ENCODE measurements around the gene CHRNA5.
A peak's percentile ranks its signal among the peaks of the same experiment; 100 is the strongest.
"Not testable (repeated sequence)": the region's sequence is repeated elsewhere in the genome, so short reads cannot be mapped to it uniquely, and the experiment has no call there.

Gene CHRNA5

GRCh38 chr15:78565951-78566774 lies 843 bp downstream of the CHRNA5 start:
- no peak for DNase-seq

- no peak for DNase-seq
Observed at GRCh38 chr15:78567531-78567930, 2.2 kb downstream of the CHRNA5 start.

GRCh38 chr15:78570710-78571109 lies 5.4 kb downstream of the CHRNA5 start:
- DNase-seq, result no peak

- DNase-seq, result no peak
Observed at GRCh38 chr15:78571382-78571781, 6.1 kb downstream of the CHRNA5 start.

GRCh38 chr15:78573416-78573815 lies 8.1 kb downstream of the CHRNA5 start:
- DNase-seq, result no peak

GRCh38 chr15:78574944-78575343 lies 9.6 kb downstream of the CHRNA5 start:
- no peak for DNase-seq

- no peak for DNase-seq
Observed at GRCh38 chr15:78597583-78597982, 32.3 kb downstream of the CHRNA5 start.

GRCh38 chr15:78598348-78598747 lies 33.0 kb downstream of the CHRNA5 start:
- no peak for DNase-seq

GRCh38 chr15:78599189-78599588 lies 33.9 kb downstream of the CHRNA5 start:
- DNase-seq, result no peak

GRCh38 chr15:78603467-78603866 lies 38.1 kb downstream of the CHRNA5 start:
- DNase-seq, result no peak

GRCh38 chr15:78604420-78604819 lies 39.1 kb downstream of the CHRNA5 start:
- DNase-seq, result no peak

GRCh38 chr15:78605201-78605600 lies 39.9 kb downstream of the CHRNA5 start:
- DNase-seq, result no peak

- DNase-seq, result no peak
Observed at GRCh38 chr15:78605680-78606079, 40.4 kb downstream of the CHRNA5 start.

GRCh38 chr15:78609551-78609950 lies 44.2 kb downstream of the CHRNA5 start:
- not testable (repeated sequence) for DNase-seq

- DNase-seq, result no peak
Observed at GRCh38 chr15:78614021-78614420, 48.7 kb downstream of the CHRNA5 start.

- DNase-seq, result no peak
Observed at GRCh38 chr15:78615151-78615589, 49.9 kb downstream of the CHRNA5 start.

GRCh38 chr15:78616506-78616905 lies 51.2 kb downstream of the CHRNA5 start:
- no peak for DNase-seq

- DNase-seq, result no peak
Observed at GRCh38 chr15:78617076-78617475, 51.8 kb downstream of the CHRNA5 start.

- DNase-seq, result no peak
Observed at GRCh38 chr15:78617516-78617915, 52.2 kb downstream of the CHRNA5 start.

GRCh38 chr15:78618064-78618463 lies 52.7 kb downstream of the CHRNA5 start:
- DNase-seq, result no peak

- DNase-seq, result peak; percentile 87
Observed at GRCh38 chr15:78618490-78618934, 53.2 kb downstream of the CHRNA5 start.

GRCh38 chr15:78619022-78619950 lies 54.0 kb downstream of the CHRNA5 start:
- DNase-seq, result no peak

- no peak for DNase-seq
Observed at GRCh38 chr15:78620021-78620526, 54.8 kb downstream of the CHRNA5 start.
